ENCODE results near the gene EIF4E2. TPM values are rescaled to one million over a fixed set of nuclear protein-coding genes. Genes with fewer than 3 reads are reported as not detected.

Gene EIF4E2
- total RNA-seq (2014; rRNA removed; shearing (Covaris generic)): 52.7 and 71.2 TPM in 2 replicates
- 43.8 and 47.7 TPM in 2 replicates for polyA plus RNA-seq (2015; cell fraction: cytosol; rRNA removed)
- 66.3 and 70.6 TPM in 2 replicates for polyA plus RNA-seq (2015; cell fraction: nucleus; rRNA removed)

- DNase-seq (ENCODE audit: low read depth, low spot score): peak; percentile 91
- in situ Hi-C loops (cut with HindIII; ENCODE audit: low pct_unique_long_range_greater_than_20kb, low sequenced_read_pairs): no loop called here
Measured at GRCh38 chr2:232550354-232551249, at the start of gene EIF4E2, which contains the start of gene TIGD1. EIF4E2 (plus strand) TSS chr2:232550689; CDS start chr2:232550725, 36 bp downstream. TIGD1 (minus strand) TSS chr2:232550557; CDS start chr2:232549882, 675 bp downstream.

GRCh38 chr2:232501331-232501771 is 49.1 kb upstream of the EIF4E2 start:
- in situ Hi-C loops (cut with HindIII; ENCODE audit: low pct_unique_long_range_greater_than_20kb, low sequenced_read_pairs): no loop called here
- DNase-seq (ENCODE audit: low read depth, low spot score): no peak

GRCh38 chr2:232501794-232502390 is 48.6 kb upstream of the EIF4E2 start:
- DNase-seq (ENCODE audit: low read depth, low spot score): no peak
- in situ Hi-C loops (cut with HindIII; ENCODE audit: low pct_unique_long_range_greater_than_20kb, low sequenced_read_pairs): no loop called here

- no peak for DNase-seq (ENCODE audit: low read depth, low spot score)
- in situ Hi-C loops (cut with HindIII; ENCODE audit: low pct_unique_long_range_greater_than_20kb, low sequenced_read_pairs): no loop called here
Measured at GRCh38 chr2:232502511-232502910, 48.0 kb upstream of the EIF4E2 start.

- no peak for DNase-seq (ENCODE audit: low read depth, low spot score)
- in situ Hi-C loops (cut with HindIII; ENCODE audit: low pct_unique_long_range_greater_than_20kb, low sequenced_read_pairs): no loop called here
Measured at GRCh38 chr2:232502911-232503808, 47.3 kb upstream of the EIF4E2 start.

- no peak for DNase-seq (ENCODE audit: low read depth, low spot score)
- in situ Hi-C loops (cut with HindIII; ENCODE audit: low pct_unique_long_range_greater_than_20kb, low sequenced_read_pairs): no loop called here
Measured at GRCh38 chr2:232503809-232504323, 46.6 kb upstream of the EIF4E2 start.

GRCh38 chr2:232504438-232504837 is 46.1 kb upstream of the EIF4E2 start:
- in situ Hi-C loops (cut with HindIII; ENCODE audit: low pct_unique_long_range_greater_than_20kb, low sequenced_read_pairs): no loop called here
- DNase-seq (ENCODE audit: low read depth, low spot score): no peak

- no peak for DNase-seq (ENCODE audit: low read depth, low spot score)
- in situ Hi-C loops (cut with HindIII; ENCODE audit: low pct_unique_long_range_greater_than_20kb, low sequenced_read_pairs): no loop called here
Measured at GRCh38 chr2:232505856-232506255, 44.6 kb upstream of the EIF4E2 start.

- in situ Hi-C loops (cut with HindIII; ENCODE audit: low pct_unique_long_range_greater_than_20kb, low sequenced_read_pairs): no loop called here
Measured at GRCh38 chr2:232506709-232507108, 43.8 kb upstream of the EIF4E2 start.

GRCh38 chr2:232508251-232508650 is 42.2 kb upstream of the EIF4E2 start:
- in situ Hi-C loops (cut with HindIII; ENCODE audit: low pct_unique_long_range_greater_than_20kb, low sequenced_read_pairs): no loop called here
- no peak for DNase-seq (ENCODE audit: low read depth, low spot score)

More at GRCh38 chr2:232506709-232507108, 43.8 kb upstream of the EIF4E2 start:
- no peak for DNase-seq (ENCODE audit: low read depth, low spot score)

GRCh38 chr2:232511336-232511890 is 39.1 kb upstream of the EIF4E2 start:
- in situ Hi-C loops (cut with HindIII; ENCODE audit: low pct_unique_long_range_greater_than_20kb, low sequenced_read_pairs): no loop called here

GRCh38 chr2:232512602-232513001 is 37.9 kb upstream of the EIF4E2 start:
- no peak for DNase-seq (ENCODE audit: low read depth, low spot score)
- in situ Hi-C loops (cut with HindIII; ENCODE audit: low pct_unique_long_range_greater_than_20kb, low sequenced_read_pairs): no loop called here

More at GRCh38 chr2:232511336-232511890, 39.1 kb upstream of the EIF4E2 start:
- DNase-seq (ENCODE audit: low read depth, low spot score): no peak

- in situ Hi-C loops (cut with HindIII; ENCODE audit: low pct_unique_long_range_greater_than_20kb, low sequenced_read_pairs): no loop called here
Measured at GRCh38 chr2:232513353-232513752, 37.1 kb upstream of the EIF4E2 start.

GRCh38 chr2:232515639-232516038 is 34.9 kb upstream of the EIF4E2 start:
- in situ Hi-C loops (cut with HindIII; ENCODE audit: low pct_unique_long_range_greater_than_20kb, low sequenced_read_pairs): no loop called here
- no peak for DNase-seq (ENCODE audit: low read depth, low spot score)

More at GRCh38 chr2:232513353-232513752, 37.1 kb upstream of the EIF4E2 start:
- DNase-seq (ENCODE audit: low read depth, low spot score): no peak

- DNase-seq (ENCODE audit: low read depth, low spot score): no peak
- in situ Hi-C loops (cut with HindIII; ENCODE audit: low pct_unique_long_range_greater_than_20kb, low sequenced_read_pairs): no loop called here
Measured at GRCh38 chr2:232516551-232516950, 33.9 kb upstream of the EIF4E2 start.

GRCh38 chr2:232518844-232519243 is 31.6 kb upstream of the EIF4E2 start:
- DNase-seq (ENCODE audit: low read depth, low spot score): no peak
- in situ Hi-C loops (cut with HindIII; ENCODE audit: low pct_unique_long_range_greater_than_20kb, low sequenced_read_pairs): no loop called here

Data from SK-MEL-5 (cell line).